Retinal pigment epithelial cell (primary cell): ENCODE measurements around the gene TCHHL1.
A peak's percentile ranks its signal among the peaks of the same experiment; 100 is the strongest.

Source experiments
- DNase-seq: peaks from one replicate; pipeline ENCODE4 v3.0.0-alpha.2; 2010; ENCODE audit warnings: low read depth
- H3K4me3 ChIP-seq: 2 replicates; pipeline ENCODE4 v1.5.1; 2011; ENCODE audit warnings: mild to moderate bottlenecking, low read length, control low read depth, moderate library complexity
- TF ChIP-seq, protein P1 (sequence below): conservative IDR thresholded peaks from 2 replicates; pipeline ENCODE4 v1.5.1; 2011; ENCODE audit warnings: low read depth, low read length, control low read depth, inconsistent platforms

Gene TCHHL1

DNA sequence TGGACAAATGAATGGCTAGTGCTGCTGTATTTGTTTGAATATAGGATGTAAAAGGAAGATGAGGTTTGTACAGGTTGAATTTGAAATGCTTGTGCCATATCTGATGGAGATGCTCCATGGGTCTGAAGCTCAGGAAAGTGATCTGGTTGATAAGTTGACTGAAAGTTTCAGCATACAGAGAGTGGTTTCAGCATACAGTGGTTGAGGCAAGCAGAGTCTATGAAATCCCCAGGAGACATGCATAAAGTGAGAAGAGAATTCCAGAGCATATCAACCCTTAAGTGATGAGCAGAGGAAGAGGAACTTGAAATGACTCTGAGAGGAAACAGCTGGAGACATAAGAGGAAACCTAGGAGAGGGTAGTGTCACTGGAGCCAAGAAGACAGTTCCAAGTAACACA is 21.7 kb downstream of the TCHHL1 start:
- TF ChIP-seq, protein P1, sequence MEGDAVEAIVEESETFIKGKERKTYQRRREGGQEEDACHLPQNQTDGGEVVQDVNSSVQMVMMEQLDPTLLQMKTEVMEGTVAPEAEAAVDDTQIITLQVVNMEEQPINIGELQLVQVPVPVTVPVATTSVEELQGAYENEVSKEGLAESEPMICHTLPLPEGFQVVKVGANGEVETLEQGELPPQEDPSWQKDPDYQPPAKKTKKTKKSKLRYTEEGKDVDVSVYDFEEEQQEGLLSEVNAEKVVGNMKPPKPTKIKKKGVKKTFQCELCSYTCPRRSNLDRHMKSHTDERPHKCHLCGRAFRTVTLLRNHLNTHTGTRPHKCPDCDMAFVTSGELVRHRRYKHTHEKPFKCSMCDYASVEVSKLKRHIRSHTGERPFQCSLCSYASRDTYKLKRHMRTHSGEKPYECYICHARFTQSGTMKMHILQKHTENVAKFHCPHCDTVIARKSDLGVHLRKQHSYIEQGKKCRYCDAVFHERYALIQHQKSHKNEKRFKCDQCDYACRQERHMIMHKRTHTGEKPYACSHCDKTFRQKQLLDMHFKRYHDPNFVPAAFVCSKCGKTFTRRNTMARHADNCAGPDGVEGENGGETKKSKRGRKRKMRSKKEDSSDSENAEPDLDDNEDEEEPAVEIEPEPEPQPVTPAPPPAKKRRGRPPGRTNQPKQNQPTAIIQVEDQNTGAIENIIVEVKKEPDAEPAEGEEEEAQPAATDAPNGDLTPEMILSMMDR: no peak
- DNase-seq: no peak
- no peak overlapping the region for H3K4me3 ChIP-seq

DNA sequence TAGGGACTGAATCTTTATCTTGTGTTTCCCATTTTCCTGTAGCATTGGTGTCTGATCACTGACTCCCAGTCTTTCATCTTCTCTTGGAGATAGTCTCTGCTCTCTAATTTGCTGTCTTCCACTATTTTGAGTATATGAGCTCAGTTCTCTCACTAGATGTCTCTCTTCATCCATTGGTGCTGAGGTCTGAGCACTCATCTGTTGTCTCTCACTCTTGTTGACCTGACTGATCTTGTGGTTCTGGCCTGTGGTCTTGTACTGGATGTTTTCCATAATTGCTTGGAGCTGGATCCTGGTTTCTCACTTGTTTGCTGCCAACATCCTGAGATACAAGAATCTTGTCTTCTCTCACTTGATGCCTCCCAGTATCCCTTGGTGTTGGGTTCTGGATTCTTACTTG is 26.9 kb downstream of the TCHHL1 start:
- no peak for DNase-seq
- H3K4me3 ChIP-seq: no peak overlapping the region
- TF ChIP-seq, protein P1: no peak

DNA sequence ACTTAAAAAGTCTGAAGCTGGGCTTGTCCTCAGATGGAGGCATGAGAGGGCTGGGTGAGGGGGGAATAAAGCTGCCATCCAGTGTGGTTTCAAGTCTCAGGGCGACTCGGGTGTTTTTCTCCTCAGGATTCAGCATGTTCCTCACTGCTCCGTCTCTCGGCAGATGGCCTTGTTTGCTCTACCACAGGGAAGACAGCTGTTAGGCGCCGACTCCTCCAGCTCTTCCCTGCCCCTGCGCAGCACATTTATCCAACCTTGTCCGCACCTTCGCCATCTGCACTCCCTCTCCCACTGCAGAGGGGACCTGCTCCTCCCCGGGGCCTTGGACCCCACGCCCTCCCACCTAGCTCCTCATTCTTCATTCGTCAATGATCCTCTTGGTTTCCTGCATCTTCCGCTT is 35.5 kb downstream of the TCHHL1 start:
- TF ChIP-seq, protein P1: no peak
- DNase-seq: no peak
- H3K4me3 ChIP-seq: no peak overlapping the region

DNA sequence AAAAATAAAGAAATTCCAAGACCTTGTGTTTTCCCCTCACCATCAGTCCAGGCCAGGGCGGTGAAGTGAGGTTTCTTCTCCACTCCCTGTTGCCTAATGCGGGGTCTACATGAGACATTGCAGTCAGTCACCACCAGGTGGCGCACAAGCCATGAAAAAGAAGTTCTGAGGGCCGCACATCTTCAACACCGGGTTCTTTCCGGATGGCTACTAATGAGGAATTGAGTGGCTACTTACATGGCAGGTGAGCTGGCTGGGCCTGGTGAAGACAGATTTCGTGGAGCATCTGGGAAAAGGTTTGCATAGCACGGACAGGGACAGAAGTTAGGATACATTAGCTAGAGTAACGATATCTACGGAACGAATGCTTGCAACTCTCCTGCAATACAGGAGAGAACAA is 36.3 kb downstream of the TCHHL1 start:
- TF ChIP-seq, protein P1: peak; percentile 88
- no peak for DNase-seq
- no peak overlapping the region for H3K4me3 ChIP-seq

DNA sequence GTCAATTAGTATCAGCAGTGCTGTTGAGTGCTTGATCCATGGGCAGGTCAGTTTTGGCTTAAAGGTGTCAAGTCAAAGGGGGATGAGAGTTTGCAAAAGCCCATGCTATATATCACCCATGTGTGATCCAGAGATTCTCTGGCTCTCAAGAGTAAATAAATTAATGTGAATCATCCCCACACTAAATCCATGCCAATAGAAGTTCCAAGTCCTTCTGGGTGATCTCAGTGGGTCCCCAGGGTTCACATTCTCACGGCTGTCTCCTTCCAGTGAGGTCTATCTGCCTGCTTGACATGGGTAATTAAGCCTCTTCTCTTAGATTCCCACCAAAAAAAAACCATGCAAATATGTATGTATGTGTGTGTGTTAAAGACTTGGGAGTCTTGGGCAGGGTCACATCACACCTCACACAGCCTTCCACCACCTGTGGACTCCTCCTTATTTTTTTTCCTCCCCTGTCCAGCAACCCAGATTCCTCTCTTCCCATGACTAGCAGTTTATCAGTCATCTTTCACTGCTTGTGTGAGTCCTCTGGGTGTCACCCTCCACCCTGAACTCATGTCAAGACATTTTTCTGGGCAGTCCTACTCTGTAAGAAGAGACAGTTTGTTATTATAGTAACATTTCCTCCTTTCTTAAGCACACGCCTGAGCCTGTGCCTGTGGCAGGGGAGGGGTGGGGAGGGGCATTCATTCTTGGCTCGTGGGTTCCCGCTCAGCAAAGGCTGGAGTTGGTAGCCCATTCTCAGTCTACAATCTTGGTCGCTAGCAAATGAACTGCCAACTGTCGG is 37.8 kb downstream of the TCHHL1 start:
- TF ChIP-seq, protein P1: no peak
- no peak for DNase-seq
- H3K4me3 ChIP-seq: no peak overlapping the region

DNA sequence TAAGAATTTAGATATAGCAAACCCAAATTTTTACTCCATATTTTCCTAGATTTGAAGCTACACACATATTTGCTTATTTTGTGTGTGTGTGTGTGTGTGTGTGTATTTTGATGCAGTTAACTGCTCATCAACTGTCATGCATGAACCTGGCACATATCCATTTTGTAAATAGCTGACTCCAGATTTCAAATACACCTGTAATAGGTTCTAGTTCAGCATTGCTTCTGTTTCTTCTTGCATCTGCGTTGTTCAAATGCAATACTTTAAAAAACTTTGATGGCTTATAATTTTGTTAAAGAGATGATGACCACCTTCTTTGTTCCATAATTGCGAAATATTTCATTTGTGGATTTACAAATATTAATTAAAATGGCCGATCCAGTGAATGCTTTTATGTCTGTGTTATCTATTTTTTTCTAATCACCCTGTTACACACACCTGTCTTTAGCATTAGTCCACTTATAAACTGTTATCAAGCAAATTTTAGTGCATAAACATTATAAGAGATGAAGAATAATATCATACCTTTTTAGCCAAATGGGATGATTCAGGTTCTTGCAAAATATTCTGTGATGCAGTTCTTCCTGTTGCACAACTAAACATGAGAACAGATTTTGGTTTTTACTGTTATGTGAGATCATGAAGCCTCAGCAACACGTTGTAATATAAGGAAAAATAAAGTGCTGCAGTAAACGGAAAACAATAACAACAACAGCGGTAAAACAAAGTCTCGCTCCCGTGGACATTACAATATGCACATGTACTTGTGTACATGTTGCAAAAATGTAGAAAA is 39.4 kb downstream of the TCHHL1 start:
- DNase-seq: no peak
- H3K4me3 ChIP-seq: no peak overlapping the region
- TF ChIP-seq, protein P1: no peak

DNA sequence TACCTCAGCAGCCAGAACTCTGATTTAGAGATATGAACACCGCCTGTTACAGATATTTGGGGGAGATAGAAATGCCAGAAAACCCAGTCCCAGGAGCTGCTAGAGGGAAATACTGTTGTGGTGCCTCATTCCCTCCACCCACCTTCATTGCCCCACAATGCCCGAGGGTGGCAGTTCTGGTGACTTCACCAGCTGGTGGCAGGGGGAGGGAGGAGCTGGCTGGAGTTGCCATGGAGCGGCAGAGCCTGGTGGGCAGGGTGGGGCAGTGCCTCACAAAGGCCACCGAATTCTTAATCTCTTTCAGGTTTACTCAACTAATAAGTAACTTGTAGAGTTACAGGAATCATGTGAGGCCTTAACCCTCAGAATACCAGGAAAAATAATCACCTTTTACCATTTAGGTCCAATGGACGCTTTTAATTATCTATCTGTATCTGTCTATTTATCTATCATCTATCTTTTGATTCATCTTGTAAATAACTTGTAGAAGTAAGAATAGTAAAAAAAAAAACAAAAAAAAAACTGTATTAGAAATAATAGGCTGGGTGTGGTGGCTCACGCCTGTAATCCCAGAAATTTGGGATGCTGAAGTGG is 40.4 kb downstream of the TCHHL1 start:
- peak overlapping the region; percentile 28 for H3K4me3 ChIP-seq
- peak; percentile 75 for DNase-seq
- TF ChIP-seq, protein P1: no peak
